Measurements from ENCODE around the gene BOLA3.
A peak's percentile ranks its signal among the peaks of the same experiment; 100 is the strongest.
"Not testable (repeated sequence)": the region's sequence is repeated elsewhere in the genome, so short reads cannot be mapped to it uniquely, and the experiment has no call there.

The BOLA3 gene, protein sequence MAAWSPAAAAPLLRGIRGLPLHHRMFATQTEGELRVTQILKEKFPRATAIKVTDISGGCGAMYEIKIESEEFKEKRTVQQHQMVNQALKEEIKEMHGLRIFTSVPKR

DNA sequence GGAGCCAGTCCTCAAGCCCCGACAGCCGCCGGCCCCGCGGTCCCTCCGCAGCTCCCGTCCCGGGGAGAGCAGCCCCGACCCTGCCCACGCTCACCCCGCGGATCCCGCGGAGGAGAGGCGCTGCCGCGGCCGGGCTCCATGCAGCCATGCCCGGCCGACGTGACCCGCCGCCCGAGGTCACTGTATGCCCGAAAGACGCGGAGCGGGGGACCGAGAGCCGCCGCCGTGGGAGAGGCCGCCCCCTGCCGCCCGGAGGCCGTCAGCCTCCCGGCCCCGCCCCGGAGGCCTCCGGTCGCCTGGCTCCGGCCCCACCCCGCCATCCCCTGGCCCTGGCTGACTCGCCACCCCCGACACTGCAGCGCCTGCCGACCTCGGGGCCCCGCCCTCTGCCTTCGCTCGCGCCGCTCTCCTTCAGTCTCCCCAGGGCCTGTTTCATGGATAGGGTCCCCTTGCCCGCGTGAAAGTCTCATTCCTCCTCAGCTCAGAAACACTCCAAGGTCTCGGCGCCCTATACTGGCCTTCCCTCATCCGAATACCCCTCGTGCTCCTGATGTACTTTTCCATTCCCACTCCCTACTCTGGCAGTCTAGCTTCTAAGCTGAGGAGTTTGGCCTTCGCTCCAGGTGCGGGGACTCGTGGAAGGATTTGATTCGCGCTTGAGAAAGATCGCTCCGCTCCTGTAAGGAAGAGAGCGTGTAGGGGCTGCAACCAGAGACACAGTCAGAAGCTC is at the start of gene BOLA3:
BOLA3 (minus strand) TSS at position 186 of the 730 bp plus-strand sequence; CDS start at position 148, 38 bp downstream.
- H3K4me3 ChIP-seq (ENCODE audit: low read depth, low read length), result peak within 1 kb of the TSS; percentile 74
- peak; percentile 76 for DNase-seq (ENCODE audit: low read depth, low spot score)
- in situ Hi-C loops (cut with HindIII; ENCODE audit: low sequenced_read_pairs), result no loop called here
- TF ChIP-seq CTCF (IDR thresholded peaks at IDR 0.05; ENCODE audit: low read depth, low read length), result peak; percentile 50

DNA sequence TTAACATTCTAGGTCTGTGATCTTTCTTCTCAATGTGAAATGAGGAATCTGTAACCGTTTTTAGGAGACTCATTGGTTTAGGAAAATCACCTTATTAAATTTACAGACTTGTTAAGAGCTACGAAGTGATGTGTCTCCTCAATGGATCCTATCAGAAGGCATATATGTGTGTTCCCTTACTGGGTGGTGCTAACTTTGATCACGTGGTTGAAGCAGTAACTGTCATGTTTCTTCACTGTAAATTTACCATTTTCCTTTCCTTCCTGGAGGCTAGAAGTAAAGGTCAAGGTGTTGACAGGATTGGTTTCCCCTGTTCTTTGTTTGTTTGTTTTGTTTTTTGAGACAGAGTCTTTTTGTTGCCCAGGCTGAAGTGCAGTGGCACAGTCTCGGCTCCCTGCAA is 49.3 kb upstream of the BOLA3 start:
- DNase-seq (ENCODE audit: low read depth, low spot score), result no peak
- in situ Hi-C loops (cut with HindIII; ENCODE audit: low sequenced_read_pairs), result no loop called here
- TF ChIP-seq CTCF (IDR thresholded peaks at IDR 0.05; ENCODE audit: low read depth, low read length), result no peak
- no peak overlapping the region for H3K4me3 ChIP-seq (ENCODE audit: low read depth, low read length)

DNA sequence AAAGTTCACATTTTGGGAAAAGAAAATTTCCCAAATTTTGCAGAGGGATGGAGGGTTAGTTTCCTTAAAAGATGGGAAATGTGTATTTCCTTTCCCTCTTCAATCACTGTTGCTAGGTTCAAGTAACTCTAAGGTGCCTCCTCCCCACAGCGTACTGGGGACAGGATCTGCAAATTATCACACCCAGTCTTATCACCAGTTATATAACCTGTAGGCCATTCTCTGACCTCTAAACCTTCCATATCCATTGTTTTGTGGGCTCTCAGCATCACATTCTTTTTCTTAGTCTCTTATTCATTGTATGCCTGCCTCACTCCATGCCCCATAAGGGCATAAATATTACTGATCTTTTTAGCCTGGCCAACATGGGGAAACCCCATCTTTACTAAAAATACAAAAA is 47.1 kb upstream of the BOLA3 start:
- TF ChIP-seq CTCF (IDR thresholded peaks at IDR 0.05; ENCODE audit: low read depth, low read length), result no peak
- in situ Hi-C loops (cut with HindIII; ENCODE audit: low sequenced_read_pairs), result no loop called here
- DNase-seq (ENCODE audit: low read depth, low spot score), result no peak
- H3K4me3 ChIP-seq (ENCODE audit: low read depth, low read length), result no peak overlapping the region

GRCh38 chr2:74191596-74192380 is 44.1 kb upstream of the BOLA3 start:
- no peak for TF ChIP-seq CTCF (IDR thresholded peaks at IDR 0.05; ENCODE audit: low read depth, low read length)
- DNase-seq (ENCODE audit: low read depth, low spot score), result no peak
- in situ Hi-C loops (cut with HindIII; ENCODE audit: low sequenced_read_pairs), result no loop called here
- H3K4me3 ChIP-seq (ENCODE audit: low read depth, low read length), result no peak overlapping the region

GRCh38 chr2:74188696-74189095 is 41.0 kb upstream of the BOLA3 start:
- H3K4me3 ChIP-seq (ENCODE audit: low read depth, low read length), result no peak overlapping the region
- no peak for TF ChIP-seq CTCF (IDR thresholded peaks at IDR 0.05; ENCODE audit: low read depth, low read length)
- DNase-seq (ENCODE audit: low read depth, low spot score), result no peak
- in situ Hi-C loops (cut with HindIII; ENCODE audit: low sequenced_read_pairs), result no loop called here

DNA sequence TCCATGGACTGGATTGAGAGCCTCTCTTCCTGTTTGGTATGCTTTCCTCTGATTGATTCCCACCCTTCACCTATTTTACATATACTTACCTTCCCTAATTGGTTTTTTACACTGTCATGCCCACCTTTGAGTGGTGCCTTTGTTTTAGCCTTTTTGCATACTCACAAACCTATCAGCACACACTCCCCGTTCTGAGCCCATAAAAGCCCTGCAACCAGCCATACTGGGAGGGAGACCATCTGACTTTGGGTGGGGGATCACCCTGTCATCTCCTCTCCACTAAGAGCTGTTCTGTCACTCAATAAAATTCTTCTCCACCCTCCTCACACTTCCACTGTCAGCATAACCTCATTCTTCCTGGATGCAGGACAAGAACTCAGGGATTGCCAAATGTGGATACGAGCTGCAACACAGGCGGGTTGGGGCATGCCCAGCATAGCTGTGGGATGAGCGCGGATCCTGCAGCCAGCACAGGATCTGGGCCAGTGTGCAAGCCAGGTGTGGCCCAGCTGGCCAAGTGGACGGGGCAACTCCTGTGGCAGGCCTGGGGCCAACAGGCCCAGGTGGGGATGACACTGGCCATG is 40.4 kb upstream of the BOLA3 start:
- in situ Hi-C loops (cut with HindIII; ENCODE audit: low sequenced_read_pairs), result no loop called here
- no peak for TF ChIP-seq CTCF (IDR thresholded peaks at IDR 0.05; ENCODE audit: low read depth, low read length)
- no peak overlapping the region for H3K4me3 ChIP-seq (ENCODE audit: low read depth, low read length)
- peak; percentile 54 for DNase-seq (ENCODE audit: low read depth, low spot score)

DNA sequence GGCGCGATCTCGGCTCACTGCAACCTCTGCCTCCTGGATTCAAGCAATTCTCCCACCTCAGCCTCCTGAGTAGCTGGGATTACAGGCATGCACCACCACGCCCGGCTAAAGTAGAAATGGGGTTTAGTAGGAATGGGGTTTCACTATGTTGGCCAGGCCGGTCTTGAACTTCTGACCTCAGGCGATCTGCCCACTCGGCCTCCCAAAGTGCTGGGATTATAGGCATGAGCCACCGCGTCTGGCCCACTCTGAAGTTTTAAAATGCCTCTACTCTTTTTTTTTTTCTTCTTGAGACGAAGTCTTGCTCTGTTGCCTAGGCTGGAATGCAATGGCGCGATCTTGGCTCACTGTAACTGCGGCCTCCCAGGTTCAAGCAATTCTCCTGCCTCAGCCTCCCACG is 39.0 kb upstream of the BOLA3 start:
- DNase-seq (ENCODE audit: low read depth, low spot score); in situ Hi-C loops (cut with HindIII; ENCODE audit: low sequenced_read_pairs); H3K4me3 ChIP-seq (ENCODE audit: low read depth, low read length): not testable (repeated sequence)
